Measurements from ENCODE around the gene MTERF2.

DNA sequence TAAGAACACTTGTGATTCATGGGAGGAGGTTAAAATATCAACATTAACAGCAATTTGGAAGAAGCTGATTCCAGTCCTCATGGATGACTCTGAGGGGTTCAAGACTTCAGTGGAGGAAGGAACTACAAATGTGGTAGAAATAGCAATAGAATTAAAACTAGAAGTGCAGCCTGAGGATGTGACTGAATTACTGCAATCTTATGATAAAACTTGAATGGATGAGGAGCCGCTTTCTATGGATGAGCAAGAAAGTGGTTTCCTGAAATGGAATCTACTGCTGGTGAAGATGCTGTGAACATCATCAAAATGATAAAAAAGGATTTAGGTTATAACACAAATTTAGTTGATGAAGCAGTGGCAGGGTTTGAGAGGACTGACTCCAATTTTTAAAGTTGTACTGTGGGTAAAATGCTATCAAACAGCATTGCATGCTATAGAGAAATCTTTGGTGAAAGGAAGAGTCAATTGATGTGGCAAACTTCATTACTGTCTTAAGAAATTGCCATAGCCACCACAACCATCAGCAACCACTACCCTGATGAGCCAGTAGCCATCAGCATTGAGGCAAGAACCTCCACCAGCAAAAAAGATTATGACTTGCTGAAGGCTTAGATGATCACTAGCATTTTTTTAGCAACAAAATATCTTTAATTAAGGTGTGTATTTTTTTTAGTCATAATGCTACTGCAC lies 25.9 kb upstream of the MTERF2 start:
- TF ChIP-seq, protein P1, sequence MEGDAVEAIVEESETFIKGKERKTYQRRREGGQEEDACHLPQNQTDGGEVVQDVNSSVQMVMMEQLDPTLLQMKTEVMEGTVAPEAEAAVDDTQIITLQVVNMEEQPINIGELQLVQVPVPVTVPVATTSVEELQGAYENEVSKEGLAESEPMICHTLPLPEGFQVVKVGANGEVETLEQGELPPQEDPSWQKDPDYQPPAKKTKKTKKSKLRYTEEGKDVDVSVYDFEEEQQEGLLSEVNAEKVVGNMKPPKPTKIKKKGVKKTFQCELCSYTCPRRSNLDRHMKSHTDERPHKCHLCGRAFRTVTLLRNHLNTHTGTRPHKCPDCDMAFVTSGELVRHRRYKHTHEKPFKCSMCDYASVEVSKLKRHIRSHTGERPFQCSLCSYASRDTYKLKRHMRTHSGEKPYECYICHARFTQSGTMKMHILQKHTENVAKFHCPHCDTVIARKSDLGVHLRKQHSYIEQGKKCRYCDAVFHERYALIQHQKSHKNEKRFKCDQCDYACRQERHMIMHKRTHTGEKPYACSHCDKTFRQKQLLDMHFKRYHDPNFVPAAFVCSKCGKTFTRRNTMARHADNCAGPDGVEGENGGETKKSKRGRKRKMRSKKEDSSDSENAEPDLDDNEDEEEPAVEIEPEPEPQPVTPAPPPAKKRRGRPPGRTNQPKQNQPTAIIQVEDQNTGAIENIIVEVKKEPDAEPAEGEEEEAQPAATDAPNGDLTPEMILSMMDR (IDR thresholded peaks at IDR 0.05), result no peak
- TF ChIP-seq EZH2phosphoT487 (IDR thresholded peaks at IDR 0.05), result no peak

Data from neural progenitor cell (in vitro differentiated cells).